H1 (cell line): Measurements from ENCODE around the gene IRF7. TPM values are rescaled to one million over a fixed set of nuclear protein-coding genes. Genes with fewer than 3 reads are reported as not detected.

ENCODE experiments used
- EGR1 ChIP-seq: IDR thresholded peaks from 2 replicates; pipeline ENCODE4 v1.6.1; 2011; ENCODE audit warnings: low read depth, low read length, borderline replicate concordance
- NANOG ChIP-seq: IDR thresholded peaks from 2 replicates; pipeline ENCODE4 v1.6.1; 2011; ENCODE audit warnings: low read length, low read depth, mild to moderate bottlenecking, inconsistent platforms; ENCODE audit not compliant: insufficient read depth, poor library complexity, severe bottlenecking
- SRF ChIP-seq: IDR thresholded peaks from 2 replicates; pipeline ENCODE4 v1.6.1; 2011; ENCODE audit warnings: mild to moderate bottlenecking, low read depth, low read length, moderate library complexity
- polyA plus RNA-seq, 7 experiments: library from polyadenylated mRNA; depleted of rRNA in 3 of 7; stranded (reverse) in 5 of 7; unstranded in 2 of 7; fragments of >200 nt in 5 of 7; fragments of 200-250 nt in 2 of 7; gene quantifications; 1 replicate in 5 of 7; 2 replicates in 1 of 7; 4 replicates in 1 of 7; pipeline versions ENCODE4 v1.2.1 to v1.2.3, GENCODE V29; 2011 to 2013; ENCODE audit warnings: missing spikeins in 2 of 7, mixed read lengths in 2 of 7
- total RNA-seq: library from RNA; stranded (reverse); fragmentation: NEBNext Ultra II Directional; extraction: Animal tissue kit (Norgen Biotek cat#: 25700); gene quantifications from 2 replicates; pipeline ENCODE4 v1.2.1, GENCODE V29; 2021

The IRF7 gene
- total and polyA plus RNA-seq, 2 of the 8 experiments (the other 6 are each of a cell fraction or from before 2014, with no cell fraction given): 9.1 to 9.6 TPM

GRCh38 chr11:578276-579035 is 37.3 kb downstream of the IRF7 start (continued):
- no peak for TF ChIP-seq EGR1
- TF ChIP-seq SRF: no peak
- TF ChIP-seq NANOG: no peak
